Stimulated activated CD8-positive, alpha-beta memory T cell treated with anti-CD3 and anti-CD28 coated beads, Interleukin-4, amount 100 ng/mL, for 1 hour (primary cell): ENCODE results near the gene CFAP221.

ENCODE experiments used
- DNase-seq, 2 donors: peaks; one replicate each; pipeline ENCODE4 v3.0.0-alpha.2; 2020; ENCODE audit warnings: low read depth in 2 of 2, low spot score in 1 of 2

Gene CFAP221

GRCh38 chr2:119696005-119696404 is 151.8 kb downstream of the CFAP221 start:
- no peak for DNase-seq

GRCh38 chr2:119696494-119697030 is 152.3 kb downstream of the CFAP221 start:
- DNase-seq, result no peak

- no peak for DNase-seq
Measured at GRCh38 chr2:119697290-119698020, 153.2 kb downstream of the CFAP221 start.

- no peak for DNase-seq
Measured at GRCh38 chr2:119698246-119698645, 154.0 kb downstream of the CFAP221 start.

DNA sequence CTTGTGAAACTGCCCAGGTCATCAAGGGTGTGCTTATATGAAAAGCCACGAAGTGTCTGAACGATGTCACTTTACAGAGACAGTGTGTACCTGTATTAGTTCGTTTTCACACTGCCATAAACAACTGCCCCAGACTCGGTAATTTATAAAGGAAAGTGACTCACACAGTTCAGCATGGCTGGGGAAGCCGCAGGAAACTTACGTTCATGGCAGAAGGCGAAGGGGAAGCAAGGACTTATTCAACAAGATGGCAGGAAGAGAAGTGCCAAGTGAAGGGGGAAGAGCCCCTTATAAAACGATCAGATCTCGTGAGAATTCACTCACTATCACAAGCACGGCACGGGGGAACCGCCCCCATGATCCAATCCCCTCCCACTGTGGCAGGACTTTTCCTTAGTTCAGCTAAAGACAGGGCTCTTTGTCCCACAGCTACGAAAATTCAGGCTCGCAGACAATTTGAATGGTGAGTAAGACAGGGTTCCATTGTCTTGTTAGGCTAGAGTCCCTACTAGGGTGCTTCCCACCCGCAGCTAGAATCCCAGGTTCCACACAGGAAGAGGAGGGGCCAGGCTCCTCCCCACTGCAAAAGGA is 154.9 kb downstream of the CFAP221 start:
- no peak for DNase-seq

DNA sequence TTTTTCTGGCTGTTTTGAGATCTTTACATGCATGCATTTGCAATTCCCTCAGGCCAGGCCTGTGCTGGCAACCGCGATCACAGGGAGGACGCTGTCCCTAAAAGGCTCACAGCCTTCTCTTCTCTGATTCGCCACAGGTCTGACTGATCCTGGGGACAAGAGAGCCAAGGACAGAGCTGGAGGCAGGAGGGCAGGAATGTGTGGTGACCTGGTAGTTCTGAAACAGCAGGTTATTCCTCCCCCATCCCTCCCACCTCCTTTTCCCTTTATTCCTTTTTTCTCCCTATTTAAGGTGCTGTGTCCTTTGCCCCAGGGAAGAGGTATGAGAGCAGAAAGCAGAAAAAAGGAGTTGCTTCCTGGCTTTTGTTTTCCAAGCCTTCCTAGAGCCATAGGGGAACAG is 156.6 kb downstream of the CFAP221 start:
- no peak for DNase-seq

DNA sequence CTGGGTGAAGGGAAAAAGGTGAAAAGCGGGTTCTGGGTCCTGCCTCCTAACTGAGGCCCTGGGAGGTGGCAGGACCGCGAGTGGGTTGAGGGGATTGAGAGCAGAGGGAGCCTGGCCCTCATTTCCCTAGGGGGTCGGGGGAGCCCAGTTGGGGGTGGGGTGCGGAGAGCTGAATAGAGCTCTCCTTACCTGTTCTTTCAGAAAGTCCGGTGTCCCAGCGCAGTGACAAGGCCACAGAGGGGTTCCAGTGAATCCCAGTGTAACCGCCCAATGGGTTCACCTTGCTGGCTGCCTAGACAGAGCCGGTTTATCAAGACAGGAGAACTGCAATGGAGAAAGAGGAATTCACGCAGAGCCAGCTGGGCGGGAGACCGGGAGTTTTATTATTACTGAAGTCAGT is 157.1 kb downstream of the CFAP221 start:
- no peak for DNase-seq

- DNase-seq, result no peak
Measured at GRCh38 chr2:119702203-119702917, 158.1 kb downstream of the CFAP221 start.

DNA sequence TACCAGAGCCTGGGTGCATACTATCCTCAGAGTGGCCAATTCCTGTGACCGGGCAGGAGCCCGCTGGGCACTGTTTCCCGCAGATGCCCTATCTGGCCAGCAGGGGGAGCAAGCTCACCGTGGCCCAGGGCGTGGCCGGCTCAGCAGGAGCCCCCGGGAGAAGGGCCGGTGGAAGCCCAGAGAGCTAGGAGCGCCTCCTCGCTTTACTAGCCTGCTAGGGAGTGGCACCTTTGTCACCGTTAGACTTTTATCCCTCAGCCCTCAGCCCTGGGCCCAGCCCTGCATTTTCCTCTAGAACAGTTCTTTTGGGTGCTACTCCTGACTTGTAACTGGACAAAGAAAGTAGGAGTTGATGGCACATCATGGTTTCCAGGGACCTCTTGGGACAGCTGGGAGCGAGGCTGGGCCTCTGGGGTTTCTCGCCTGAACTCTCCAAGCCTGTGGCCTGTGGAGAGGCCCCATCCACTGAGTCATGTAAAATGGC is 158.7 kb downstream of the CFAP221 start:
- peak; percentile 35 to 42 for DNase-seq

DNA sequence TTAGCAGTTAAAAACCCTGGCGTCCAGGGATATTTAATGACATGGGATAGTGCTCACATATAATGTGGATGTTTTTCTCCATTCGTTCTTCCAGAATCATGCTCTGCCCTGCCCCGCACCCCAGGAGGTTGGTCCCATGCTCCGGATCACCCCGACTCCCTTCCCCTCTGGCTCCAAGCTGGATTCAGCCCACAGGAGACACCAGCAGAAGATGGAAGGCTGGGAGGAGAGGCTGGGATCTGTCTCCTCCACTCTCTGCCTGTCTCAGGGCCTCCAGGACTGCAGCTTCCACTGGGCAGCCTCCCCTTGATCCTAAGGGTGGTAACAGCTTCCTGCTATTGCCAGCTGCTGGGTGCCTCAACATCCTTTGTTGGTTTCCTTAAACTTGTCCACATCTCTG is 159.3 kb downstream of the CFAP221 start:
- DNase-seq, result no peak

GRCh38 chr2:119704670-119705120 is 160.4 kb downstream of the CFAP221 start:
- DNase-seq, result no peak

GRCh38 chr2:119706221-119706620 is 162.0 kb downstream of the CFAP221 start:
- no peak for DNase-seq
